ENCODE measurements around the gene NKD1. TPM values are rescaled to one million over a fixed set of nuclear protein-coding genes. Genes with fewer than 3 reads are reported as not detected.
A peak's percentile ranks its signal among the peaks of the same experiment; 100 is the strongest.

Gene NKD1
- total RNA-seq, 1 donor from 2014 or later = 2.1 TPM

DNA sequence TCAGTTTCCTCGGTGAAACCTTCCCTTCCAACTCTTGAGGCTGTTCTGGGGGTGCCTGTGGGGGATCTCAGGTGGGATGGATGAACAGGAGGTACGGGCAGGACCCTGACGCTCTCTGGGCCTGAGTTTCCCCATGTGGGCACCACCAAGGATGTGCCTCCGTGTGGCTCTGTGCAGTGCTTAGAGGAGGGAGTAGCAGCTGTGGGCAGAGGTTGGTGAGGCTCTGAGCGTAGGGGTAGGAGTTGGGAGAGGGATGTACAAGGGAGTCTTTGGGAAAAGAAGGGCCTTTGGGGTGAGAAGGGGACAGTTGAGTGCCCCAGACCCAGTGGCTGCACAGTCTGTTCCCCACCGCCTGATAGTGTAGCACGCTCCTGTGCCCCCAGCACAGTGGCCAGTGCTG is 73.8 kb downstream of the NKD1 start:
- no peaks in the 10 kb centered on the region for H3K36me3 ChIP-seq (ENCODE audit: control insufficient read depth in 3 of 3, insufficient read depth in 3 of 3, low read length in 3 of 3)
- H3K9ac ChIP-seq (ENCODE audit: low read depth in 1 of 3, low read length in 3 of 3) = no peak overlapping the region
- H3K4me3 ChIP-seq (ENCODE audit: low read length in 3 of 3) = no peak overlapping the region
- no peak overlapping the region for H3K27ac ChIP-seq (ENCODE audit: low read depth, low read length)
- no peaks in the 10 kb centered on the region for H3K9me3 ChIP-seq (ENCODE audit: control insufficient read depth in 3 of 3, low read length in 3 of 3)
- H3K4me1 ChIP-seq (ENCODE audit: control insufficient read depth in 3 of 3, insufficient read depth in 3 of 3, low read length in 3 of 3) = peaks cover 1 to 6% (median 5%) of the 10 kb centered on the region in 3 donors
- H3K27me3 ChIP-seq (ENCODE audit: control insufficient read depth in 3 of 3, insufficient read depth in 3 of 3, low read length in 3 of 3) = no peaks in the 10 kb centered on the region

DNA sequence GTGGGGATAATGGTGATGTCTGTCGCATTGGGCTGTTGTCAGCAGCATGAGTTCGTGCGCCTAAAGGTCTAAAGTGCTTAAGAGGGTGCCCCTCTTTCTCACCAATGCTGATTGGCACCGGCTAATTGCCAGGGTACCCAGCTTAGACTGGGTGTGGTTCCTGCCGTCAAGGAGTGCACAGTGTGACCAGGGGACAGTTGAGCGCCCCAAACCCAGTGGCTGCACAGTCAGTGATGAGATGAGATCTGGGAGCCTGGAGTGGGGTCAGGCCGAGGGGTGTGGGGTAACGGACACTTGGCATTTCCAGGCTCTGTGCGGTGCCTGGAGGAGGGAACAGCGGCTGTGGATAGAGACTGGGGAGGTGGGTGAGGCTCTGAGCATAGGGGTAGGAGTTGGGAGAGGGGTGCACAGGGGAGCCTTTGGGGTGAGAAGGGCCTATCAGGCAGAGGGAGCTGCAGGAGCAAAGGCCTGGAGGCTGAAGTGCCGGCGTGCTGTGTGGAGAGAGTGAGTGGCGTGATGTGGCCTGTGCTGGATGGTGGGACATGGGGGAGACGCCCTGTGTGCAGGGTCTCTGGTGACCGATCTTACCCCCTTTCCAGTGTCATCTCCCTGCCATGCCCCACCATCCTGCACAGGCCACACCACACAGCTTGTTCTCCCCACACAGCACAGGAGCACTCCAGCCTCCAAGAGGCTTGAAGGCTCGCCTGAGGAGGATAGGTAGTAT is 74.6 kb downstream of the NKD1 start:
- H3K9ac ChIP-seq (ENCODE audit: low read depth in 1 of 3, low read length in 3 of 3) = no peak overlapping the region
- H3K36me3 ChIP-seq (ENCODE audit: control insufficient read depth in 3 of 3, insufficient read depth in 3 of 3, low read length in 3 of 3) = no peaks in the 10 kb centered on the region
- H3K4me3 ChIP-seq (ENCODE audit: low read length in 3 of 3) = no peak overlapping the region
- H3K4me1 ChIP-seq (ENCODE audit: control insufficient read depth in 3 of 3, insufficient read depth in 3 of 3, low read length in 3 of 3) = peaks cover 9 to 12% (median 12%) of the 10 kb centered on the region in 3 donors
- H3K27me3 ChIP-seq (ENCODE audit: control insufficient read depth in 3 of 3, insufficient read depth in 3 of 3, low read length in 3 of 3) = no peaks in the 10 kb centered on the region
- H3K9me3 ChIP-seq (ENCODE audit: control insufficient read depth in 3 of 3, low read length in 3 of 3) = no peaks in the 10 kb centered on the region
- no peak overlapping the region for H3K27ac ChIP-seq (ENCODE audit: low read depth, low read length)

DNA sequence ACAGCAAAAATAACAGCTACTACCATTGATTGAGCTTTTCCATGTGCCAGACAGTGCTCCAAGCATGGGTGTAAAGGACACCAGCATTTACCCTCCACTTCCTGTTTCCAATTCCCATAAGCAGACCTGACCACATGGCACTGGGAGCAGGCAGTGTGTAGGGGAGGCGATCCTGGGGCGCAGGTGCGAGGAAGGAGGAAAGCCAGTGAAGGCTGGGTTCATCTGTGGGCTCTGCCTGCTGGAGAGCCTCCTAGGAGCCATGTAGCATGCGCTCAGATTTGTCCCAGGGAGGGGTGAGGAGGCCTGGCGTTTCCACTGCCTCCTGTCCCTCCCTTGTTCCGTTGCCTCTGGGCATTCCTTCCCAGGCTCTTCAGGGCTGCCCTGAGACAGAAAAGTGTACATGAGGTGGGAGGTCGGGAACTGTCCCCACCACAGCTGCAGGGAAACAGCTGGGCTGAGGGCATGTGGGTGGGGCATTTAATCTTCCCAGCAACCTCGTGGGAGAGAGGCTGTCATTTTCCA is 76.3 kb downstream of the NKD1 start:
- peaks cover 10 to 13% (median 13%) of the 10 kb centered on the region in 3 donors for H3K4me1 ChIP-seq (ENCODE audit: control insufficient read depth in 3 of 3, insufficient read depth in 3 of 3, low read length in 3 of 3)
- H3K9ac ChIP-seq (ENCODE audit: low read depth in 1 of 3, low read length in 3 of 3) = no peak overlapping the region
- no peaks in the 10 kb centered on the region for H3K36me3 ChIP-seq (ENCODE audit: control insufficient read depth in 3 of 3, insufficient read depth in 3 of 3, low read length in 3 of 3)
- no peaks in the 10 kb centered on the region for H3K27me3 ChIP-seq (ENCODE audit: control insufficient read depth in 3 of 3, insufficient read depth in 3 of 3, low read length in 3 of 3)
- no peak overlapping the region for H3K27ac ChIP-seq (ENCODE audit: low read depth, low read length)
- H3K4me3 ChIP-seq (ENCODE audit: low read length in 3 of 3) = no peak overlapping the region
- no peaks in the 10 kb centered on the region for H3K9me3 ChIP-seq (ENCODE audit: control insufficient read depth in 3 of 3, low read length in 3 of 3)

DNA sequence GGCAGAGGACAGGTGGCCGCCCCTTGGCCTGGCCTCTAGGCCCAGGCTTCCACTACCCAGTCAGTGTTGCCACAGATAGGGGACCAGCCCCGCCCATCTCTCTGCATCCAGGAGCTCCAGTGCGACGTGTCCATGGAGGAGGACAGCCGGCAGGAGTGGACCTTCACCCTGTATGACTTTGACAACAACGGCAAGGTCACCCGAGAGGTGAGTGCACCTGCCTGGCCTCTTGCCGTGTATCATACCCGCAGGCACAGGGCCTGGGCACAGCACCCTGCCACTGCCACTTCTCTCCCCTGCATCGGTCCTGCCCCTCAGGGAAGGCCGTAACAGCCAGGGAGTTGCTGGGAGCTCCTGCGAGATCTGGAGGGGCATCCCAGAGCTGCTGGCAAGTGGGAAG is 77.2 kb downstream of the NKD1 start:
- Histone ChIP-seq H3K27ac (ENCODE audit: low read depth, low read length) (no peak overlapping the region), H3K4me1 (ENCODE audit: control insufficient read depth in 3 of 3, insufficient read depth in 3 of 3, low read length in 3 of 3) (peaks cover 10 to 13% (median 13%) of the 10 kb centered on the region in 3 donors), H3K36me3 (ENCODE audit: control insufficient read depth in 3 of 3, insufficient read depth in 3 of 3, low read length in 3 of 3) (no peaks in the 10 kb centered on the region), H3K9ac (ENCODE audit: low read depth in 1 of 3, low read length in 3 of 3) (no peak overlapping the region), H3K9me3 (ENCODE audit: control insufficient read depth in 3 of 3, low read length in 3 of 3) (no peaks in the 10 kb centered on the region), H3K4me3 (ENCODE audit: low read length in 3 of 3) (no peak overlapping the region), H3K27me3 (ENCODE audit: control insufficient read depth in 3 of 3, insufficient read depth in 3 of 3, low read length in 3 of 3) (no peaks in the 10 kb centered on the region)

DNA sequence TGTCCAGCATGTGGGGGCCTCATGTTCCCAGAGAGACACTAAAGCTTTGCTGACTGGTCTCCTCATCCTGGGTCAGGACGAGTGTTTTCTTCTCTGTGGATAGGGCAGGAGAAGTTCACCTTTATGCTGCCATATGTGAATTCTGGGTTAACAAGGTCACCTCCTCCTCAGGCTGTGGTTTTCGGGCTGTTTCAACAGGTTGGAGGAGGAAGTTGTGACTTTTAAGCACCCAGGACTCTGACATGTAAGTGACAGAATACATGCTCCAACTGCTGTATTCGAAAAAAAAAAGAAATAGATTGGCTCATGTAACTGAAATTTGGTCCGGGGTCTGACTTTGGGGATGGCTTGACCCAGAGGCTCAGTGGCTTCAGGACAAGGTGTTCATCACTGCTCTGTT is 78.7 kb downstream of the NKD1 start:
- H3K9ac ChIP-seq (ENCODE audit: low read depth in 1 of 3, low read length in 3 of 3) = peak overlapping the region in 1 of 3 donors; percentile 10
- peak overlapping the region; percentile 32 for H3K27ac ChIP-seq (ENCODE audit: low read depth, low read length)
- peak overlapping the region in 1 of 3 donors; percentile 1 for H3K4me3 ChIP-seq (ENCODE audit: low read length in 3 of 3)

DNA sequence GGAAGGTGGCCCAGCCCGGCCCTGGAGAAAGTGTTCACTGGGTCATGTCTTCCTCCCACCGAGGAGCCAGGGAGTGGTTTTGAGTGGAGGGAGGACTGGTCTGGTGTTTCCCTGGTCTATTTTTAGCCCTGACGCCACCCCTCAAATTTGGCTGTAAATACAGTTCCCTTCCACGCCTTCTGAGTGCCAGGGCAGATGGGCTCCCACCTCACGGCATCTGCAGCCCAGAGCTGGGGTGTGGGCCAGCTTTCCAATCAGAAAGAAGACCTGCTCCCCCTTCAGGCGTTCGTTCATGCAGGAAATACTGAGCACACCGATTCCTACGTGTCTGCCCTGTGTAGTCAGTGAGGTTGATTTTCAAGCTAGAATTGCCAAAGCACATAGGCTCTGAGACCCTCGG is 79.2 kb downstream of the NKD1 start:
- Histone ChIP-seq H3K9me3 (ENCODE audit: control insufficient read depth in 3 of 3, low read length in 3 of 3) (no peaks in the 10 kb centered on the region), H3K4me3 (ENCODE audit: low read length in 3 of 3) (peak overlapping the region in 2 of 3 donors; percentile 1 to 23), H3K27ac (ENCODE audit: low read depth, low read length) (peak overlapping the region; percentile 32), H3K27me3 (ENCODE audit: control insufficient read depth in 3 of 3, insufficient read depth in 3 of 3, low read length in 3 of 3) (no peaks in the 10 kb centered on the region), H3K4me1 (ENCODE audit: control insufficient read depth in 3 of 3, insufficient read depth in 3 of 3, low read length in 3 of 3) (peaks cover 10 to 13% (median 13%) of the 10 kb centered on the region in 3 donors), H3K9ac (ENCODE audit: low read depth in 1 of 3, low read length in 3 of 3) (peak overlapping the region in 2 of 3 donors; percentile 9 to 10), H3K36me3 (ENCODE audit: control insufficient read depth in 3 of 3, insufficient read depth in 3 of 3, low read length in 3 of 3) (no peaks in the 10 kb centered on the region)

More for the DNA sequence above, 78.7 kb downstream of the NKD1 start:
- Histone ChIP-seq H3K36me3 (ENCODE audit: control insufficient read depth in 3 of 3, insufficient read depth in 3 of 3, low read length in 3 of 3) (no peaks in the 10 kb centered on the region), H3K9me3 (ENCODE audit: control insufficient read depth in 3 of 3, low read length in 3 of 3) (no peaks in the 10 kb centered on the region), H3K4me1 (ENCODE audit: control insufficient read depth in 3 of 3, insufficient read depth in 3 of 3, low read length in 3 of 3) (peaks cover 10 to 13% (median 13%) of the 10 kb centered on the region in 3 donors), H3K27me3 (ENCODE audit: control insufficient read depth in 3 of 3, insufficient read depth in 3 of 3, low read length in 3 of 3) (no peaks in the 10 kb centered on the region)

DNA sequence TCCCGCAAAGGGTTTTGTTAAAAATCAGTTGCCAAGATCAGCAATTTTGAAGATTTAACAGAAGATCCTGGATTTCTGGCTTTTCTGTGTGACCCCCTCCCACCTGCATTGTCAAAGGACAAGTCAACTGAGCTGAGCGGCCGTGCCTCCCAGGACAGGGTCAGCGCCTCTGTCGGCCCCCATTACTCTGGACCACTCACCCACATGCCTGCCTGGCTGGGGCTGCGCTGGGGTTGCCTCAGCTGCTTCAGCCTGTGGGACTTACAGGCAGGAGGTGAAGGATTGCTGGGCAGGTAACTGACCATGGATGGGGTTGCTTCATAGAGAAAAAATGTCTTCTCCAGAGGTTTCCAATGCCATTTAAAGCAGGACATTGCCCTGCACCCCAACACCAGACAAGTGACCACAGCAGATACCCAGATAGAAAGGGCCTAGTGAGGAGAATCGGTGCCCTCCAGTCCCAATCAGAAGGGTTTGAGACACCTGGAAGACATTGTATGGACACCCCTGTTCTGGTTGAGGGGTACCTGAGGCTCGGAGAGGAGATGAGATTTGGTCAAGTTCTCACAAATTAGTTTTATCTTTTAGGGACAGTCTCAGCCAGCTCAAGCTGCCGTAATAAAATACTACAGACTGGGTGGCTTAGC is 80.1 kb downstream of the NKD1 start:
- H3K4me1 ChIP-seq (ENCODE audit: control insufficient read depth in 3 of 3, insufficient read depth in 3 of 3, low read length in 3 of 3) = peaks cover 10 to 13% (median 13%) of the 10 kb centered on the region in 3 donors
- H3K36me3 ChIP-seq (ENCODE audit: control insufficient read depth in 3 of 3, insufficient read depth in 3 of 3, low read length in 3 of 3) = no peaks in the 10 kb centered on the region
- no peak overlapping the region for H3K4me3 ChIP-seq (ENCODE audit: low read length in 3 of 3)
- no peaks in the 10 kb centered on the region for H3K27me3 ChIP-seq (ENCODE audit: control insufficient read depth in 3 of 3, insufficient read depth in 3 of 3, low read length in 3 of 3)
- H3K9me3 ChIP-seq (ENCODE audit: control insufficient read depth in 3 of 3, low read length in 3 of 3) = no peaks in the 10 kb centered on the region
- H3K9ac ChIP-seq (ENCODE audit: low read depth in 1 of 3, low read length in 3 of 3) = no peak overlapping the region
- H3K27ac ChIP-seq (ENCODE audit: low read depth, low read length) = no peak overlapping the region

DNA sequence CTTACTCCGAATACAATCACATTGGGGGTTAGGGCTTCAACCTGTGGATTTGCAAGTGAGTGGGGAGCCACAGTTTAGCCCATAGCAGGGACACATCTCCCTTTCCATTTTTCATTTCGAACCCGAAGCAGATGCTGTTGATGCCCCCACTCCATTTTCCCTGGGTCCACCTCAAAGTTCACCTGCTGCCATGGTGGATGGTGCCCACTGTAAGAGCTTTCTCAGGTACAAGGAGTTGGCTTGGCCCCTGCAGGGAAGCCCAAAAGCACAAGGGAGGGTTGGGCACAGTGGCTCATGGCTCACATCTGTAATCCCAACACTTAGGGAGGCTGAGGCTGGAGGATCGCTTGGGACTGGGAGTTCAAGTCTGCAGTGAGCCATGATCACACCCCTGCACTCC is 81.1 kb downstream of the NKD1 start:
- Histone ChIP-seq H3K27me3 (ENCODE audit: control insufficient read depth in 3 of 3, insufficient read depth in 3 of 3, low read length in 3 of 3) (no peaks in the 10 kb centered on the region), H3K36me3 (ENCODE audit: control insufficient read depth in 3 of 3, insufficient read depth in 3 of 3, low read length in 3 of 3) (no peaks in the 10 kb centered on the region), H3K27ac (ENCODE audit: low read depth, low read length) (no peak overlapping the region), H3K4me1 (ENCODE audit: control insufficient read depth in 3 of 3, insufficient read depth in 3 of 3, low read length in 3 of 3) (peaks cover 10 to 13% (median 13%) of the 10 kb centered on the region in 3 donors), H3K9ac (ENCODE audit: low read depth in 1 of 3, low read length in 3 of 3) (no peak overlapping the region), H3K4me3 (ENCODE audit: low read length in 3 of 3) (no peak overlapping the region), H3K9me3 (ENCODE audit: control insufficient read depth in 3 of 3, low read length in 3 of 3) (no peaks in the 10 kb centered on the region)

DNA sequence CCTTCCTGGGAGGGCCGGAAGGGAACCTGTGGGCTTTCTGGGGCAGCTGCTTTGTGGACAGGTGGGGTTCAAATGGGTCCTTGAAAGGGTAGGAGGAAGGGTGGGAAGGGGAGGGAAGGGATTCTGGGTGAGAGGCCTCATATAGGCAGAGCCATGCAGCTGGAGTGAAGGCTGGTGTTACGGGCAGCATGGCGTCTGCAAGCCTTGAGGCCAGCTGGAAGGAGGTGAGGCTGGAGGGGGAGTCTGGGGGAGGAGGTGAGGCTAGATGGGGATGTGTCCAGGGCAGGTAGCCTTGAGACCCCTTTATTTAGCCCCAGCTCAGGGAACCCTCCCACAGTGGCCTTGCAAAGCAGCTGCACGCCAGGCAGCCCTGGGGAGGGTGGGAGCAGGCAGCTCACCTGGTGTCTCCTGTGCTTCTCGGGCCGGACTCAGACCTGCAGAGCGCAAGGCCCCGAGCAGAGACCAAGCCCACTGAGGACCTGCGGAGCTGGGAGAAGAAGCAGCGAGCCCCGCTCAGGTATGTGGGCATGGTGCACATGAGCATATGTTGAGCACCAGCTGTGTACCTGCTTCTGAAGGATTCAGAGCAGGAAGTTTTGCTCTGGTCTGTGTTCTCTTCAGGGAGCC is 82.3 kb downstream of the NKD1 start:
- H3K27ac ChIP-seq (ENCODE audit: low read depth, low read length) = no peak overlapping the region
- peaks cover 0 to 2% (median 0%) of the 10 kb centered on the region in 3 donors for H3K27me3 ChIP-seq (ENCODE audit: control insufficient read depth in 3 of 3, insufficient read depth in 3 of 3, low read length in 3 of 3)
- no peaks in the 10 kb centered on the region for H3K9me3 ChIP-seq (ENCODE audit: control insufficient read depth in 3 of 3, low read length in 3 of 3)
- H3K4me3 ChIP-seq (ENCODE audit: low read length in 3 of 3) = no peak overlapping the region
- no peaks in the 10 kb centered on the region for H3K36me3 ChIP-seq (ENCODE audit: control insufficient read depth in 3 of 3, insufficient read depth in 3 of 3, low read length in 3 of 3)
- no peak overlapping the region for H3K9ac ChIP-seq (ENCODE audit: low read depth in 1 of 3, low read length in 3 of 3)
- H3K4me1 ChIP-seq (ENCODE audit: control insufficient read depth in 3 of 3, insufficient read depth in 3 of 3, low read length in 3 of 3) = peaks cover 10 to 13% (median 13%) of the 10 kb centered on the region in 3 donors

All from skeletal muscle tissue (tissue), 4 donors.